ENCODE data around the gene DENND2A.

DENND2A gene

GRCh38 chr7:140617081-140617480 is 23.5 kb downstream of the DENND2A start:
- Histone ChIP-seq H3K27ac (ENCODE audit: low read depth, low read length) (no peak overlapping the region), H3K4me3 (ENCODE audit: low read depth, low read length) (no peak overlapping the region), H3K27me3 (ENCODE audit: insufficient read depth, low read length) (no peaks in the 10 kb centered on the region)

GRCh38 chr7:140616328-140616727 is 24.3 kb downstream of the DENND2A start:
- no peak overlapping the region for H3K4me3 ChIP-seq (ENCODE audit: low read depth, low read length)
- no peak overlapping the region for H2AFZ ChIP-seq (ENCODE audit: low read length, unreplicated experiment)
- H3K27ac ChIP-seq (ENCODE audit: low read depth, low read length): no peak overlapping the region
- H3K36me3 ChIP-seq (ENCODE audit: insufficient read depth, low read length): no peaks in the 10 kb centered on the region
- no peaks in the 10 kb centered on the region for H3K4me1 ChIP-seq (ENCODE audit: control insufficient read depth, insufficient read depth, low read length, unreplicated experiment)
- H3K79me2 ChIP-seq (ENCODE audit: control insufficient read depth, insufficient read depth, low read length, unreplicated experiment): no peaks in the 10 kb centered on the region
- H3K27me3 ChIP-seq (ENCODE audit: insufficient read depth, low read length): no peaks in the 10 kb centered on the region

More at GRCh38 chr7:140617081-140617480, 23.5 kb downstream of the DENND2A start:
- no peaks in the 10 kb centered on the region for H3K79me2 ChIP-seq (ENCODE audit: control insufficient read depth, insufficient read depth, low read length, unreplicated experiment)
- no peak overlapping the region for H2AFZ ChIP-seq (ENCODE audit: low read length, unreplicated experiment)
- H3K36me3 ChIP-seq (ENCODE audit: insufficient read depth, low read length): no peaks in the 10 kb centered on the region
- H3K4me1 ChIP-seq (ENCODE audit: control insufficient read depth, insufficient read depth, low read length, unreplicated experiment): no peaks in the 10 kb centered on the region

- Histone ChIP-seq H3K36me3 (ENCODE audit: insufficient read depth, low read length) (no peaks in the 10 kb centered on the region), H2AFZ (ENCODE audit: low read length, unreplicated experiment) (no peak overlapping the region), H3K4me1 (ENCODE audit: control insufficient read depth, insufficient read depth, low read length, unreplicated experiment) (peaks cover 13% of the 10 kb centered on the region), H3K27me3 (ENCODE audit: insufficient read depth, low read length) (no peaks in the 10 kb centered on the region), H3K27ac (ENCODE audit: low read depth, low read length) (no peak overlapping the region), H3K79me2 (ENCODE audit: control insufficient read depth, insufficient read depth, low read length, unreplicated experiment) (no peaks in the 10 kb centered on the region), H3K4me3 (ENCODE audit: low read depth, low read length) (no peak overlapping the region)
Measured at GRCh38 chr7:140611641-140612040, 29.0 kb downstream of the DENND2A start.

DNA sequence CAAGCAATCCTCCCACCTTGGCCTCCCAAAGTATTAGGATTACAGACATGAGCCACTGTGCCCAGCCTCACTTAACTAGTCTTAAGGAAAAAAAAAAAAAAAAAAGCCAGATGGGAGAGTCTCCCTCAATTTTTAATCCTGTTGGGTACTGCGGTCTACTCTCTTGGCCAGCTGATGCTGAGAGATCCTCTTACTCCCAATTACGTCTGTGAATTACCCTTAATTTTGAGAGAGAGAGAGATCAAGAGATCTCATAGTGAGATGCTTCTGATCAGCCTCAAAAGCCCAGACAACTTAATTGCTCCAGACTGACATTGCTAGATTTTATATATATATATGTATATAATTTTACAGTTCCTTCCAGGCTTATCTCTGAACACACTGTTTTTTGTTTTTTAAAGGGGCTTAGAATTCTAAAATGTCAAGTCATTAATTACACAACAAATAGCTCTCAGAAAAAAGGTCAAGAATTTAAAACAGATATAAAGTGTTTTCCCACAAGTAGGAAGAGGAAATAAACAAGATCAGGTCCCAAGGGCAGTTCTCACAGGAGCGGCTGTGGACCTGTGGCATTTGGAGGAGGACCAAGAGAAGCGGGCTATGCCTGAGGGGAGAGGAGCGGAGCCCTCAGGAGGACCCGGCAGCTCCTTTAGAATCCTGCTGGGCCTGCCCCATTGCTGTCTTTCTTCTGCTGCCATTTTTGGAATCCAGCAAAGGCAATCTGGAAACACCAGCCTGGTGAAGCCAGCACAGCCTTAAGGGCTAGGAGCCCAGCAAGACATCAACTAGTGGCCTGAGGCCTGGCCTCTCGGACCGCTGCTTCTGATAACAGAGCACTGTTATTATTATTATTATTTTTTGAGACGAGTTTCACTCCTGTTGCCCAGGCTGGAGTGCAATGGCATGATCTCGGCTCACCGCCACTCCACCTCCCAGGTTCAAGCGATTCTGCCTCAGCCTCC is 30.1 kb downstream of the DENND2A start:
- H3K4me1 ChIP-seq (ENCODE audit: control insufficient read depth, insufficient read depth, low read length, unreplicated experiment): peaks cover 13% of the 10 kb centered on the region
- H3K27ac ChIP-seq (ENCODE audit: low read depth, low read length): no peak overlapping the region
- no peaks in the 10 kb centered on the region for H3K27me3 ChIP-seq (ENCODE audit: insufficient read depth, low read length)
- H2AFZ ChIP-seq (ENCODE audit: low read length, unreplicated experiment): no peak overlapping the region
- H3K36me3 ChIP-seq (ENCODE audit: insufficient read depth, low read length): no peaks in the 10 kb centered on the region
- no peaks in the 10 kb centered on the region for H3K79me2 ChIP-seq (ENCODE audit: control insufficient read depth, insufficient read depth, low read length, unreplicated experiment)
- no peak overlapping the region for H3K4me3 ChIP-seq (ENCODE audit: low read depth, low read length)

DNA sequence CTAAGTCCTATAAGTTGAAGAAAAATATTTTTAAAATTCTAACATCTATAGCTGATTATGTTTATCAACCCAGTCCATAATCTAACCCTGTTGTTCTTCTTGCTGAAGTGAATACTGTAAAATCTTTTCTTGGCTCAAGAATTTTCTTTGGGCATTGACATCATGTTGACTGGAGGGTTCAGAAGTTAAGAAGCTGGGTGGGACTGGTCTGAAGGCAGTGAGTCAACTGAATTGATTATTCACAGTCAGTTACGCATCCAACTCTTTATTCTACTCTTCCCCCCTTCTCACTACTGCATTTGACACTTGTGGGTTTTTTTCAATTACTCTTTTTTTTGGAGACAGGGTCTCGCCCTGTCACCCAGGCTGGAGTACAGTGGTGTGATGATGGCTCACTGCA is 31.0 kb downstream of the DENND2A start:
- H3K27me3 ChIP-seq (ENCODE audit: insufficient read depth, low read length): no peaks in the 10 kb centered on the region
- H2AFZ ChIP-seq (ENCODE audit: low read length, unreplicated experiment): no peak overlapping the region
- H3K4me1 ChIP-seq (ENCODE audit: control insufficient read depth, insufficient read depth, low read length, unreplicated experiment): peaks cover 13% of the 10 kb centered on the region
- H3K27ac ChIP-seq (ENCODE audit: low read depth, low read length): no peak overlapping the region
- no peaks in the 10 kb centered on the region for H3K79me2 ChIP-seq (ENCODE audit: control insufficient read depth, insufficient read depth, low read length, unreplicated experiment)
- no peaks in the 10 kb centered on the region for H3K36me3 ChIP-seq (ENCODE audit: insufficient read depth, low read length)
- no peak overlapping the region for H3K4me3 ChIP-seq (ENCODE audit: low read depth, low read length)

DNA sequence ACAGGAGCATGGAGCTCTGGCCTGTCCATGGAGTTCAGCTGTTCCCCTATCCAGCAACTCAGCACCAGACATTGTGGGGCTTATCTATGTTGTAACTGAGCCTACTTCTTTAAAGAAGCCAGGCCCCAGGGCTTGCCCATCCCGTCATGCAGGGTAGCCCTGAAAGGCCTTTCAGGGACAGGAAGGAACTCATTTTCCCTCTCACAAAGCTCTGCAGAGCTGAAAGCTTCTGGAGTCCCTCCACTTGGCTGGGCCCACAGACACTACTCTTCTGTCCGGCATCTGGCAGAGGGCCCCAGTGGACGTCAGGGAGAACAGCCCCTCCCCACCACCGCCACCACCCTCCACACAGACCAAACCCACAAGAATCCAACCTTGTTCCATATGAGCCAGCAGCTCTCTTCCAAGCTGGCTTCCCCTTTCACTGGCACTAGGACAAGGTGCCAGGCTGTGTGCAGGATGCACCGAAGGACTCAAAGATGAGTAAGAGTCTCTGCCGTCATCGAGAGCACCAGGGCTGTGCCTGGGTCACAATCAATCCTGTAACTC is 33.1 kb downstream of the DENND2A start:
- peaks cover 13% of the 10 kb centered on the region for H3K4me1 ChIP-seq (ENCODE audit: control insufficient read depth, insufficient read depth, low read length, unreplicated experiment)
- 0 out of 2 replicates have a peak overlapping the region, but pooled peaks have one; percentile 19 for H3K27ac ChIP-seq (ENCODE audit: low read depth, low read length)
- H3K27me3 ChIP-seq (ENCODE audit: insufficient read depth, low read length): no peaks in the 10 kb centered on the region
- no peaks in the 10 kb centered on the region for H3K79me2 ChIP-seq (ENCODE audit: control insufficient read depth, insufficient read depth, low read length, unreplicated experiment)
- no peaks in the 10 kb centered on the region for H3K36me3 ChIP-seq (ENCODE audit: insufficient read depth, low read length)
- H2AFZ ChIP-seq (ENCODE audit: low read length, unreplicated experiment): no peak overlapping the region
- no peak overlapping the region for H3K4me3 ChIP-seq (ENCODE audit: low read depth, low read length)

DNA sequence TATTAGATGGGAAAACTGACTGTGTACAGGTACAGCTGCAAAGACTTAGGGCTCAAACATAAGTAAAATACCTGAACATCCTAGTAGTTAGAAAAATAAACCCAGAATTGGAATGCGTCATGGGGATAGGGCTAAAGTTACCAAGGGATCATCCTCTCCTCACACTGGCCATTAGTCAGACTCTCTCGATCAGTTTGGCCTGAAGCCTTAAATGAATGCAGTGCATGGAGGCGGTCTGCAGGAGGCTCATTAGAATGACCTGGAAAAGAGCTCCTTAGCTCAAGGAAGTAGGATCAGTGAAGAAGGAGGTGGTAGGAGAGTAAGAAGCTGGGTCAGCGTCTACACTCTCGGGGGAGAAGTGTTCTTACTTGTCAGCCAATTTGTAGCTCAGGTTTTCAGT is 35.3 kb downstream of the DENND2A start:
- H3K27ac ChIP-seq (ENCODE audit: low read depth, low read length): no peak overlapping the region
- no peak overlapping the region for H3K4me3 ChIP-seq (ENCODE audit: low read depth, low read length)
- H2AFZ ChIP-seq (ENCODE audit: low read length, unreplicated experiment): no peak overlapping the region
- H3K4me1 ChIP-seq (ENCODE audit: control insufficient read depth, insufficient read depth, low read length, unreplicated experiment): peaks cover 13% of the 10 kb centered on the region
- no peaks in the 10 kb centered on the region for H3K36me3 ChIP-seq (ENCODE audit: insufficient read depth, low read length)
- H3K27me3 ChIP-seq (ENCODE audit: insufficient read depth, low read length): no peaks in the 10 kb centered on the region
- no peaks in the 10 kb centered on the region for H3K79me2 ChIP-seq (ENCODE audit: control insufficient read depth, insufficient read depth, low read length, unreplicated experiment)

- H3K4me1 ChIP-seq (ENCODE audit: control insufficient read depth, insufficient read depth, low read length, unreplicated experiment): peaks cover 13% of the 10 kb centered on the region
- no peak overlapping the region for H3K4me3 ChIP-seq (ENCODE audit: low read depth, low read length)
- H3K79me2 ChIP-seq (ENCODE audit: control insufficient read depth, insufficient read depth, low read length, unreplicated experiment): no peaks in the 10 kb centered on the region
- H2AFZ ChIP-seq (ENCODE audit: low read length, unreplicated experiment): no peak overlapping the region
- no peaks in the 10 kb centered on the region for H3K27me3 ChIP-seq (ENCODE audit: insufficient read depth, low read length)
- no peaks in the 10 kb centered on the region for H3K36me3 ChIP-seq (ENCODE audit: insufficient read depth, low read length)
- no peak overlapping the region for H3K27ac ChIP-seq (ENCODE audit: low read depth, low read length)
Measured at GRCh38 chr7:140604760-140605159, 35.9 kb downstream of the DENND2A start.

- H3K4me3 ChIP-seq (ENCODE audit: low read depth, low read length): no peak overlapping the region
- no peak overlapping the region for H2AFZ ChIP-seq (ENCODE audit: low read length, unreplicated experiment)
- peaks cover 13% of the 10 kb centered on the region for H3K4me1 ChIP-seq (ENCODE audit: control insufficient read depth, insufficient read depth, low read length, unreplicated experiment)
- no peaks in the 10 kb centered on the region for H3K27me3 ChIP-seq (ENCODE audit: insufficient read depth, low read length)
- H3K36me3 ChIP-seq (ENCODE audit: insufficient read depth, low read length): no peaks in the 10 kb centered on the region
- no peaks in the 10 kb centered on the region for H3K79me2 ChIP-seq (ENCODE audit: control insufficient read depth, insufficient read depth, low read length, unreplicated experiment)
- H3K27ac ChIP-seq (ENCODE audit: low read depth, low read length): no peak overlapping the region
Measured at GRCh38 chr7:140604076-140604475, 36.5 kb downstream of the DENND2A start.

DNA sequence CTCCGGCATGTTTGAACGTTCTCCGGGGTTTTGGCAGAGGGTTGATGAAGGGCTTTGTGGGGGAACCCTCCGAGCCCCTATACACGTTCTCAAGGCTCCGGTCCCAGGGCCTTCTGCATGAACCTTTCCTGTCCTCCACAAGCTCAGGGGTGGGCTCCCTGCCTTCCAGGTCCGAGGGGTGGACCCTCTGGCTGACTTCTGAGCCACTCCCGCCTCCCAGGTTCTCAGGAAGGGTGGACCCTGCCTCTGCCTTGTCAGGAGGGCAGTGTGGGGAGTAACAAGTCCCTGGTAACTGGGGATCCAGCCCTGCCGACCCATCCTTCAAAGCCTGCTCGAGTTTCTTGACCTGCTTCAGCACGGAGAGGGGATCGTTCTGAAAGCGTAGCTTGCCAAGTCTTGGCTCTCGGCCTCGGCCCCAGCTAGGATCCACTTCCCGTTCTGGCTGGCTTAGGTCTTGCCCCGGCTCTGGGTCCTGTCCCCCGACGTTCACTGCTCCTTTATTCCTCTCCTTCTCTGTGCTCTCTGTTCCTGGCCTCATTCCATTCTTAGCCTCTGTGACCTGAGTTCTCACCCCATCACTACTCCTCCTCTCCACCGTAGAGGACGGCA is 38.9 kb downstream of the DENND2A start:
- H3K27ac ChIP-seq (ENCODE audit: low read depth, low read length): no peak overlapping the region

More for the DNA sequence above, 38.9 kb downstream of the DENND2A start:
- Histone ChIP-seq H2AFZ (ENCODE audit: low read length, unreplicated experiment) (no peak overlapping the region), H3K4me3 (ENCODE audit: low read depth, low read length) (no peak overlapping the region), H3K27me3 (ENCODE audit: insufficient read depth, low read length) (no peaks in the 10 kb centered on the region), H3K79me2 (ENCODE audit: control insufficient read depth, insufficient read depth, low read length, unreplicated experiment) (no peaks in the 10 kb centered on the region), H3K36me3 (ENCODE audit: insufficient read depth, low read length) (no peaks in the 10 kb centered on the region), H3K4me1 (ENCODE audit: control insufficient read depth, insufficient read depth, low read length, unreplicated experiment) (peaks cover 2% of the 10 kb centered on the region)
